H9 (cell line): ENCODE data around the gene AGXT. TPM values are rescaled to one million over a fixed set of nuclear protein-coding genes. Genes with fewer than 3 reads are reported as not detected.

ENCODE experiments used
- DNase-seq: peaks from one replicate; pipeline ENCODE4 v3.0.0-alpha.2; 2017
- H2AFZ ChIP-seq: one replicate; pipeline ENCODE4 v1.6.1; 2013; ENCODE audit warnings: mild to moderate bottlenecking, low read length, control low read depth, moderate library complexity
- H2AK5ac ChIP-seq: 2 replicates; pipeline ENCODE4 v1.6.1; 2013; ENCODE audit warnings: low read length, control low read depth, mixed read lengths; ENCODE audit not compliant: insufficient read length
- H2BK120ac ChIP-seq: one replicate; pipeline ENCODE4 v1.6.1; 2013; ENCODE audit warnings: low read depth, mild to moderate bottlenecking, low read length, control low read depth, inconsistent platforms; ENCODE audit not compliant: poor library complexity, severe bottlenecking
- H2BK12ac ChIP-seq: 2 replicates; pipeline ENCODE4 v1.6.1; 2013; ENCODE audit warnings: low read length, control low read depth, mixed read lengths, low read depth; ENCODE audit not compliant: insufficient read length
- H2BK15ac ChIP-seq: 2 replicates; pipeline ENCODE4 v1.6.1; 2013; ENCODE audit warnings: low read depth, low read length, control low read depth
- H2BK20ac ChIP-seq: one replicate; pipeline ENCODE4 v1.6.1; 2013; ENCODE audit warnings: low read depth, mild to moderate bottlenecking, low read length, control low read depth, inconsistent platforms; ENCODE audit not compliant: poor library complexity, severe bottlenecking
- H2BK5ac ChIP-seq: 2 replicates; pipeline ENCODE4 v1.6.1; 2013; ENCODE audit warnings: low read length, control low read depth, mixed read lengths; ENCODE audit not compliant: insufficient read length
- H3K14ac ChIP-seq: 2 replicates; pipeline ENCODE4 v1.6.1; 2013; ENCODE audit warnings: low read length, control low read depth; ENCODE audit not compliant: insufficient read depth
- H3K18ac ChIP-seq: 2 replicates; pipeline ENCODE4 v1.6.1; 2013; ENCODE audit warnings: low read depth, mild to moderate bottlenecking, mixed read lengths, low read length, control low read depth; ENCODE audit not compliant: insufficient read length
- H3K23ac ChIP-seq: 2 replicates; pipeline ENCODE4 v1.6.1; 2013; ENCODE audit warnings: low read length, control low read depth, mixed read lengths, low read depth; ENCODE audit not compliant: insufficient read length
- H3K23me2 ChIP-seq: 2 replicates; pipeline ENCODE4 v1.6.1; 2013; ENCODE audit warnings: low read depth, mild to moderate bottlenecking, mixed read lengths, low read length, control low read depth; ENCODE audit not compliant: insufficient read length, poor library complexity, severe bottlenecking
- H3K27ac ChIP-seq: 2 replicates; pipeline ENCODE4 v1.5.1; 2013; ENCODE audit warnings: low read length, control low read depth, mixed read lengths, low read depth; ENCODE audit not compliant: insufficient read length
- H3K27me3 ChIP-seq: 2 replicates; pipeline ENCODE4 v1.6.1; 2013; ENCODE audit warnings: low read length, control low read depth, inconsistent platforms; ENCODE audit not compliant: insufficient read depth
- H3K4ac ChIP-seq: 2 replicates; pipeline ENCODE4 v1.6.1; 2013; ENCODE audit warnings: low read depth, mild to moderate bottlenecking, control low read depth, inconsistent platforms, low read length, moderate library complexity
- H3K4me1 ChIP-seq: 2 replicates; pipeline ENCODE4 v1.6.1; 2013; ENCODE audit warnings: low read length, control low read depth, inconsistent platforms; ENCODE audit not compliant: insufficient read depth
- H3K4me2 ChIP-seq: 2 replicates; pipeline ENCODE4 v1.6.1; 2013; ENCODE audit warnings: low read length, control low read depth, mixed read lengths; ENCODE audit not compliant: insufficient read length, insufficient read depth
- H3K56ac ChIP-seq: 2 replicates; pipeline ENCODE4 v1.6.1; 2013; ENCODE audit warnings: low read depth, mild to moderate bottlenecking, mixed read lengths, low read length, control low read depth; ENCODE audit not compliant: insufficient read length
- H3K79me1 ChIP-seq: 2 replicates; pipeline ENCODE4 v1.6.1; 2013; ENCODE audit warnings: low read depth, mild to moderate bottlenecking, moderate library complexity, low read length, control low read depth, inconsistent platforms; ENCODE audit not compliant: insufficient read depth, poor library complexity, severe bottlenecking
- H3K79me2 ChIP-seq: 2 replicates; pipeline ENCODE4 v1.6.1; 2013; ENCODE audit warnings: low read length, control low read depth, inconsistent platforms; ENCODE audit not compliant: insufficient read depth
- H3K9ac ChIP-seq: 2 replicates; pipeline ENCODE4 v1.6.1; 2013; ENCODE audit warnings: low read length, control low read depth, mixed read lengths; ENCODE audit not compliant: insufficient read length; ENCODE audit errors: extremely low read depth
- H3K9me3 ChIP-seq: one replicate; pipeline ENCODE4 v1.6.1; 2013; ENCODE audit warnings: low read depth, low read length, inconsistent platforms; ENCODE audit not compliant: control insufficient read depth
- H3T11ph ChIP-seq: one replicate; pipeline ENCODE4 v1.6.1; 2013; ENCODE audit warnings: mild to moderate bottlenecking, low read length, control low read depth, inconsistent platforms
- H4K20me1 ChIP-seq: one replicate; pipeline ENCODE4 v1.6.1; 2013; ENCODE audit not compliant: control insufficient read depth, insufficient read length, insufficient read depth
- H4K5ac ChIP-seq: 2 replicates; pipeline ENCODE4 v1.6.1; 2013; ENCODE audit warnings: low read depth, mild to moderate bottlenecking, mixed read lengths, low read length, control low read depth; ENCODE audit not compliant: insufficient read length
- H4K8ac ChIP-seq: replicated peaks from 2 replicates; pipeline ENCODE4 v1.6.1; 2013; ENCODE audit warnings: low read length, control low read depth, mixed read lengths, low read depth; ENCODE audit not compliant: insufficient read length
- H4K91ac ChIP-seq: 2 replicates; pipeline ENCODE4 v1.6.1; 2013; ENCODE audit warnings: low read depth, mild to moderate bottlenecking, moderate library complexity, mixed read lengths, low read length, control low read depth; ENCODE audit not compliant: insufficient read length
- H3K27ac Mint-ChIP-seq, 3 experiments: 2 replicates in 2 of 3; 3 replicates in 1 of 3; pipeline ENCODE4 v1.8.0; 2020 to 2021; ENCODE audit warnings: mixed read lengths in 3 of 3, mild to moderate bottlenecking in 1 of 3, moderate library complexity in 1 of 3
- H3K27me3 Mint-ChIP-seq: 2 replicates; pipeline ENCODE4 v1.8.0; 2021; ENCODE audit warnings: low read depth, mild to moderate bottlenecking, moderate library complexity, mixed read lengths
- H3K36me3 Mint-ChIP-seq, 3 experiments: 2 replicates in 2 of 3; 3 replicates in 1 of 3; pipeline ENCODE4 v1.8.0; 2020 to 2021; ENCODE audit warnings: low read depth in 3 of 3, mixed read lengths in 3 of 3; ENCODE audit not compliant: insufficient read depth in 1 of 3
- H3K4me1 Mint-ChIP-seq, 2 experiments: 2 replicates each; pipeline ENCODE4 v1.8.0; 2020; ENCODE audit warnings: mixed read lengths in 2 of 2
- H3K4me3 Mint-ChIP-seq, 2 experiments: 2 replicates in 1 of 2; 3 replicates in 1 of 2; pipeline ENCODE4 v1.8.0; 2020 to 2021; ENCODE audit warnings: mild to moderate bottlenecking in 2 of 2, mixed read lengths in 2 of 2, moderate library complexity in 1 of 2
- H3K9me3 Mint-ChIP-seq, 2 experiments: 2 replicates in 1 of 2; 3 replicates in 1 of 2; pipeline ENCODE4 v1.8.0; 2020; ENCODE audit warnings: mild to moderate bottlenecking in 2 of 2, mixed read lengths in 2 of 2, moderate library complexity in 1 of 2
- CTCF ChIP-seq: fragments of 200-600 bp; sonication (generic); conservative IDR thresholded peaks from 3 replicates; pipeline ENCODE4 v1.8.0; 2021; ENCODE audit warnings: antibody characterized with exemption, mild to moderate bottlenecking
- WGBS: extraction: QIAGEN DNeasy Blood & Tissue Kit; methylation state at CpG from one replicate; pipeline ENCODE4 v1.1.7; 2013; ENCODE audit warnings: missing lambda C conversion rate, low lambda C conversion rate, mixed read lengths; ENCODE audit not compliant: insufficient read length; ENCODE audit errors: extremely low coverage; 5-methylcytosine and 5-hydroxymethylcytosine counted together
- total RNA-seq: library from RNA; stranded (reverse); gene quantifications from 2 replicates; pipeline ENCODE4 v1.2.1, GENCODE V29; 2021

The AGXT gene
- total RNA-seq, 1 experiment from 2014 or later: not detected

- Histone ChIP-seq H2BK12ac (no peak overlapping the region), H3K14ac (no peak overlapping the region), H2BK120ac (no peak overlapping the region), H3K79me2 (no peaks in the 10 kb centered on the region), H3K27ac (no peak overlapping the region), H3K79me1 (no peaks in the 10 kb centered on the region), H2BK5ac (no peak overlapping the region), H2BK20ac (no peak overlapping the region), H3K4ac (no peak overlapping the region), H4K8ac (no peak overlapping the region), H4K20me1 (no peaks in the 10 kb centered on the region), H2AK5ac (no peak overlapping the region), H3K4me2 (no peak overlapping the region), H2AFZ (no peak overlapping the region), H3K9ac (no peak overlapping the region), H4K5ac (no peak overlapping the region), H3T11ph (no peak overlapping the region), H3K9me3 (peaks cover 7% of the 10 kb centered on the region), H3K27me3 (no peaks in the 10 kb centered on the region), H3K23ac (no peak overlapping the region), H4K91ac (no peak overlapping the region), H3K23me2 (no peaks in the 10 kb centered on the region), H3K56ac (no peak overlapping the region), H2BK15ac (no peak overlapping the region), H3K4me1 (0 out of 2 replicates have a peak, but pooled peaks cover 7% of the 10 kb centered on the region), H3K18ac (no peak overlapping the region)
- TF ChIP-seq CTCF: no peak
- H3K4me3 Mint-ChIP-seq: no peak overlapping the region
- peaks cover 23 to 31% of the 10 kb centered on the region in 2 experiments for H3K4me1 Mint-ChIP-seq
- H3K27me3 Mint-ChIP-seq: no peaks in the 10 kb centered on the region; the same call in 1 of the 2 replicates
- WGBS: no CpG with 5 or more reads among the region's 11 CpGs
- peaks cover 3 to 18% (median 7%) of the 10 kb centered on the region in 3 experiments for H3K36me3 Mint-ChIP-seq
- H3K9me3 Mint-ChIP-seq: peaks cover 14 to 17% of the 10 kb centered on the region in 2 experiments
- no peak overlapping the region for H3K27ac Mint-ChIP-seq
- no peak for DNase-seq
Observed at GRCh38 chr2:240850026-240850425, 18.6 kb upstream of the AGXT start.
